ENCODE measurements around the gene MORF4L1.

The MORF4L1 gene

GRCh38 chr15:78938658-78939488 is 66.2 kb downstream of the MORF4L1 start:
- DNase-seq (ENCODE audit: low read depth) = no peak
- H3K4me3 ChIP-seq (ENCODE audit: low read depth, low read length) = no peak overlapping the region
- TF ChIP-seq CTCF (IDR thresholded peaks at IDR 0.05; ENCODE audit: low read depth, low read length, missing control alignments) = no peak
- in situ Hi-C loops (cut with HindIII; ENCODE audit: low sequenced_read_pairs) = no loop called here

- no peak for TF ChIP-seq CTCF (IDR thresholded peaks at IDR 0.05; ENCODE audit: low read depth, low read length, missing control alignments)
- DNase-seq (ENCODE audit: low read depth) = no peak
- in situ Hi-C loops (cut with HindIII; ENCODE audit: low sequenced_read_pairs) = no loop called here
- H3K4me3 ChIP-seq (ENCODE audit: low read depth, low read length) = no peak overlapping the region
These were observed 70.1 kb downstream of the MORF4L1 start for GRCh38 chr15:78942741-78943140.

- in situ Hi-C loops (cut with HindIII; ENCODE audit: low sequenced_read_pairs) = no loop called here
- TF ChIP-seq CTCF (IDR thresholded peaks at IDR 0.05; ENCODE audit: low read depth, low read length, missing control alignments) = no peak
- DNase-seq (ENCODE audit: low read depth) = no peak
- H3K4me3 ChIP-seq (ENCODE audit: low read depth, low read length) = no peak overlapping the region
These were observed 71.0 kb downstream of the MORF4L1 start for GRCh38 chr15:78943692-78944091.

GRCh38 chr15:78944202-78944625 is 71.5 kb downstream of the MORF4L1 start:
- peak overlapping the region; percentile 39 for H3K4me3 ChIP-seq (ENCODE audit: low read depth, low read length)
- in situ Hi-C loops (cut with HindIII; ENCODE audit: low sequenced_read_pairs) = no loop called here
- TF ChIP-seq CTCF (IDR thresholded peaks at IDR 0.05; ENCODE audit: low read depth, low read length, missing control alignments) = no peak
- DNase-seq (ENCODE audit: low read depth) = no peak

- in situ Hi-C loops (cut with HindIII; ENCODE audit: low sequenced_read_pairs) = no loop called here
- no peak for DNase-seq (ENCODE audit: low read depth)
These were observed 72.1 kb downstream of the MORF4L1 start, which contains the start of gene CTSH for GRCh38 chr15:78944669-78945407. Gene CTSH, minus strand, starts transcription at chr15:78945046. Its CDS starts 65 bp downstream, at chr15:78944981.

More at GRCh38 chr15:78944669-78945407, 72.1 kb downstream of the MORF4L1 start, which contains the start of gene CTSH:
- H3K4me3 ChIP-seq (ENCODE audit: low read depth, low read length) = peak within 1 kb of the TSS; percentile 39
- TF ChIP-seq CTCF (IDR thresholded peaks at IDR 0.05; ENCODE audit: low read depth, low read length, missing control alignments) = no peak
